Tibial nerve (tissue), 3 donors: ENCODE data around the gene DLG1.

Experiments
- CTCF ChIP-seq, 5 experiments: fragments of 200-600 bp in 3 of 5; fragments of 450-650 bp in 2 of 5; sonication (generic) in 3 of 5; IDR thresholded peaks; one replicate each; pipeline ENCODE4 v1.5.1; 2016 to 2019; ENCODE audit warnings: antibody characterized with exemption in 5 of 5, mild to moderate bottlenecking in 3 of 5, moderate library complexity in 2 of 5
- POLR2A ChIP-seq, 2 donors: fragments of 450-650 bp; IDR thresholded peaks; one replicate each; pipeline ENCODE4 v1.6.1; 2017; ENCODE audit warnings: antibody characterized with exemption in 2 of 2, mild to moderate bottlenecking in 2 of 2, moderate library complexity in 2 of 2

GRCh38 chr3:197270558-197271317 is 27.7 kb downstream of the DLG1 start:
- TF ChIP-seq POLR2A (IDR thresholded peaks at IDR 0.05) (no peak), CTCF (IDR thresholded peaks at IDR 0.05) (no peak)
